ENCODE results near the gene USP54.
A peak's percentile ranks its signal among the peaks of the same experiment; 100 is the strongest.

The USP54 gene

GRCh38 chr10:73494877-73495225 lies 96.3 kb downstream of the USP54 start:
- H3K27ac ChIP-seq = peak overlapping the region; percentile 91
- peak overlapping the region; percentile 82 for H3K9ac ChIP-seq
- no peaks in the 10 kb centered on the region for H3K27me3 ChIP-seq (ENCODE audit: insufficient read depth, low read depth)
- H3K4me2 ChIP-seq = peak overlapping the region; percentile 73
- peaks cover 21% of the 10 kb centered on the region for H3K4me1 ChIP-seq (ENCODE audit: low read depth, poor library complexity, severe bottlenecking)
- peak overlapping the region; percentile 32 for H3K4me3 ChIP-seq (IDR thresholded peaks at IDR 0.05; ENCODE audit: insufficient read depth, low read depth, low read length)
- peaks cover 37% of the 10 kb centered on the region for H3K79me2 ChIP-seq (ENCODE audit: insufficient read depth, low read depth)
- peak overlapping the region; percentile 83 for H2AFZ ChIP-seq (ENCODE audit: low read depth)
- TF ChIP-seq CTCF (conservative IDR thresholded peaks at IDR 0.05; ENCODE audit: low read depth, low read length) = no peak
- H3K36me3 ChIP-seq (ENCODE audit: insufficient read depth) = no peaks in the 10 kb centered on the region
- no peaks in the 10 kb centered on the region for H4K20me1 ChIP-seq (ENCODE audit: insufficient read depth)

GRCh38 chr10:73494213-73494612 lies 96.9 kb downstream of the USP54 start:
- Histone ChIP-seq H4K20me1 (ENCODE audit: insufficient read depth) (no peaks in the 10 kb centered on the region), H2AFZ (ENCODE audit: low read depth) (no peak overlapping the region), H3K27me3 (ENCODE audit: insufficient read depth, low read depth) (no peaks in the 10 kb centered on the region), H3K27ac (peak overlapping the region; percentile 91; the same call in 1 of the 2 replicates), H3K4me1 (ENCODE audit: low read depth, poor library complexity, severe bottlenecking) (peaks cover 21% of the 10 kb centered on the region), H3K36me3 (ENCODE audit: insufficient read depth) (no peaks in the 10 kb centered on the region), H3K79me2 (ENCODE audit: insufficient read depth, low read depth) (peaks cover 37% of the 10 kb centered on the region), H3K4me2 (peak overlapping the region; percentile 73), H3K4me3 (IDR thresholded peaks at IDR 0.05; ENCODE audit: insufficient read depth, low read depth, low read length) (no peak overlapping the region), H3K9ac (peak overlapping the region; percentile 82; the same call in 1 of the 2 replicates)
- no peak for TF ChIP-seq CTCF (conservative IDR thresholded peaks at IDR 0.05; ENCODE audit: low read depth, low read length)

- Histone ChIP-seq H3K27me3 (ENCODE audit: insufficient read depth, low read depth) (no peaks in the 10 kb centered on the region), H3K79me2 (ENCODE audit: insufficient read depth, low read depth) (peaks cover 37% of the 10 kb centered on the region), H2AFZ (ENCODE audit: low read depth) (no peak overlapping the region), H3K4me3 (IDR thresholded peaks at IDR 0.05; ENCODE audit: insufficient read depth, low read depth, low read length) (no peak overlapping the region), H4K20me1 (ENCODE audit: insufficient read depth) (no peaks in the 10 kb centered on the region), H3K36me3 (ENCODE audit: insufficient read depth) (no peaks in the 10 kb centered on the region), H3K4me2 (peak overlapping the region; percentile 73; the same call in 1 of the 2 replicates), H3K27ac (no peak overlapping the region), H3K4me1 (ENCODE audit: low read depth, poor library complexity, severe bottlenecking) (peaks cover 21% of the 10 kb centered on the region), H3K9ac (no peak overlapping the region)
- no peak for TF ChIP-seq CTCF (conservative IDR thresholded peaks at IDR 0.05; ENCODE audit: low read depth, low read length)
These were observed 97.4 kb downstream of the USP54 start for GRCh38 chr10:73493781-73494180.

GRCh38 chr10:73486601-73487000 lies 104.5 kb downstream of the USP54 start:
- TF ChIP-seq CTCF (conservative IDR thresholded peaks at IDR 0.05; ENCODE audit: low read depth, low read length) = no peak
- Histone ChIP-seq H4K20me1 (ENCODE audit: insufficient read depth) (no peaks in the 10 kb centered on the region), H3K79me2 (ENCODE audit: insufficient read depth, low read depth) (peaks cover 5% of the 10 kb centered on the region; the same call in 1 of the 2 replicates), H3K4me3 (IDR thresholded peaks at IDR 0.05; ENCODE audit: insufficient read depth, low read depth, low read length) (no peak overlapping the region), H3K4me1 (ENCODE audit: low read depth, poor library complexity, severe bottlenecking) (no peaks in the 10 kb centered on the region), H3K36me3 (ENCODE audit: insufficient read depth) (no peaks in the 10 kb centered on the region), H3K4me2 (no peak overlapping the region), H3K27me3 (ENCODE audit: insufficient read depth, low read depth) (no peaks in the 10 kb centered on the region), H3K9ac (no peak overlapping the region), H2AFZ (ENCODE audit: low read depth) (no peak overlapping the region), H3K27ac (no peak overlapping the region)
